ENCODE data around the gene TNNI3K. TPM values are rescaled to one million over a fixed set of nuclear protein-coding genes. Genes with fewer than 3 reads are reported as not detected.

The TNNI3K gene
- total RNA-seq, 1 experiment from 2014 or later, result not detected

GRCh38 chr1:74392840-74393239 lies 157.7 kb downstream of the TNNI3K start:
- DNase-seq (ENCODE audit: low read depth), result no peak

- DNase-seq (ENCODE audit: low read depth), result no peak
Measured at GRCh38 chr1:74395571-74395970, 160.4 kb downstream of the TNNI3K start.

DNA sequence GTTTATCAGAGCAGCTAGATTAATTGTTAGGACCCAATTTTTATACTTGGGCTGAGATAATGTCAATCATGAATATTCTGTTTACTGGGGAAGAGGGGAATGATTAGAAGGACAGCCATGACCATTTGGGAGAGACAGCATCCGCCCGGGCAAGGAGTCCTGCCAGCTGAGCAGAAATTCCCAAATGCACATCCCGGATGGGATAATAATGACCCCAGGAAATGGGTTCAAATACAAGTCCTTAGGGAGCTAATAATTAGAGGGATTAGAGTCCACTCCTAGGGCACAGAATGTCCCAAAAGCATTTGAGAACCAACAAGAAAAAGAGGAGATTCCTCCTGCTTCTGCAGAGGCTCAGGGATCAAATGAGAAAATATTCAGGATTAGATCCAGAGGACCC lies 161.3 kb downstream of the TNNI3K start:
- no peak for DNase-seq (ENCODE audit: low read depth)

DNA sequence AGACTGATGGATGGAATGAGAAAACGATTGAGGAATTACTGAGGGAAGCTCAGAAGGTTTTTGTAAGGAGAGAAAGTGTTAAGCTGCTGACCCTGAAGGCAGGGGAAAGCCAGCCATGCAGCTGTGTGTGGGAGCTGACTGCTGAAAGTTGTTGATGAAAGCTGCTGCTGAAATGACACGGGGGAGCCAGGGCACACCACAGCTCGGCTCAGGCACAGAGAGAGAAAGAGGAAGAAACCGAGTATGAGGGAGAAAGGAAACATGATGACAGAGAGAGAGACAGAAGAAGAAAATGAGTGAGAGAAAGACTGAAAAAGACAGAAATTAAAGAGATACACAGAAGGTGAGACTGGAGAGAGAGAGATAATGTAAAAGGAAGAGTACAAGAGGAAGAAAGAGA lies 161.7 kb downstream of the TNNI3K start:
- DNase-seq (ENCODE audit: low read depth), result no peak

- no peak for DNase-seq (ENCODE audit: low read depth)
Measured at GRCh38 chr1:74399249-74399648, 164.1 kb downstream of the TNNI3K start.

GRCh38 chr1:74402873-74403272 lies 167.7 kb downstream of the TNNI3K start:
- no peak for DNase-seq (ENCODE audit: low read depth)

- DNase-seq (ENCODE audit: low read depth), result no peak
Measured at GRCh38 chr1:74403606-74404005, 168.4 kb downstream of the TNNI3K start.

DNA sequence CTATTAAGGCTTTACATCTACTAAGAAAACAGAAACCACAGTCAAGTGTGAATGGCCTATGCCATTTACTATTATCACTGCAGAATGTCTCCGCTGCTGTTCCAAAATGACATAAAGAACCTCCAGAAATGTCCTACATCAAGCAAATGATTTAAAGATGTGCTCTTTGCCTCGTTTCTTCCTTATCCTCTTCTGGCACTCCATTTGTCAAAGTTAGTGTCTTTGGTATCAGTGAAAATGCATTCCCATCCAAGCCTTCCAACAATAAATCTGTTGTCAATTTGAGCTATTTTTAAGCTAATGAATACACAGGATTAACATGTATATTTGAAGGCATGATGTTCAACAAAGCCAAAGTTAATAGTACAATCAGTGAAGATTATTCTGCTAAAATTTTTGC lies 171.6 kb downstream of the TNNI3K start:
- no peak for DNase-seq (ENCODE audit: low read depth)

DNA sequence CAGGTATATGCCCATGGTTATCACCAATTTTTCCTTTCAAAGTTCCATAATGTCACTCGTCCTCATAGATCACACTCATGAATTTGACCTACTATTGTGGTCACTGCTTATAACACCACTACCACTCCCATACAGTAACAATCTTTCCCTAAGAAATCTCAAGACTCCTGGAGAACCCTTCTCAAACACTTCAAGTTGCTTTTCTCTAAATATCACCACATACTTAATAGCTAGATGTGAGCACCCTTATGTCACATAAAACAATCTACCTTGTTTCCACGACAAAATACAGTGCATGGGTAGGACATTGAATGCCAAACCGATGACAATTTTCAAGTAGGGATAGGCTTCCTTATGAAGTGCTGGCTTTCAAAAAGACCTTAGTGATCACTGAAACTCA lies 172.7 kb downstream of the TNNI3K start:
- DNase-seq (ENCODE audit: low read depth), result no peak

DNA sequence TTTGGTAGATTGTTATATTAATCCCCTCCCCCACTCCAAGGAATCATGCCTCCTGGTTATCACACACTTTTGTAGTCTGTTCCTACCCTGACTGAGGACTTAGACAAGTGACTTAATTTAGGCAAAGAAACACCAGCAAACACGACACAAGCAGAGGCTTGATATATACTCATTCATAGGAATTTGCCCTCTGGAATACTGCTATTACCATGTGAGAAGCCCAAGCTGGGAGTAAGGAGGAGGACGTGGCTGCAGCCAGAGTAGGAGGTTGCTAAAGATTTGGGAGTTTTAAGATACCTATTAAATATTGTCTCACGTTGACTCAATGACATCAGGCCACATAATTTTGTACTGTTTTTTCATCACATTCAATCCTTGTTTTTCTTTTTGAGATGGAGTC lies 177.1 kb downstream of the TNNI3K start:
- no peak for DNase-seq (ENCODE audit: low read depth)

GRCh38 chr1:74415935-74416334 lies 180.7 kb downstream of the TNNI3K start:
- no peak for DNase-seq (ENCODE audit: low read depth)

DNA sequence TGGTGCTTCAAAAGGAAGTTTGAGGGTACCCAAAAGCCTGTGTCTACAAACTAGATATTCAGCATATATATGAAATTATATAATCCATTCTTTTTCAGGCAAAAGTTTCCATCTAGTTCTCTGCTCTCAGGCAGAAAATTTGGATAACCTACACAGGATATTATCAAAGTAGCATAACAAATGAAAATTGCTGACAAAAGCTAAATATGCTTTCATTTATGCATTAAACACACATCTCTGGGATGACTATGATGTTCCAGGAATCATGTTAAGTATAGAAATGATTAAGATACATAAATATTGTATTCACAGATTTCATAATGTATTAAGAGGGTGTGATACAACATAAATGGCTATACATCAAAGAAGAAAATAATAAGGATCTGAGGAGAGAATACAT lies 184.4 kb downstream of the TNNI3K start:
- no peak for DNase-seq (ENCODE audit: low read depth)

DNA sequence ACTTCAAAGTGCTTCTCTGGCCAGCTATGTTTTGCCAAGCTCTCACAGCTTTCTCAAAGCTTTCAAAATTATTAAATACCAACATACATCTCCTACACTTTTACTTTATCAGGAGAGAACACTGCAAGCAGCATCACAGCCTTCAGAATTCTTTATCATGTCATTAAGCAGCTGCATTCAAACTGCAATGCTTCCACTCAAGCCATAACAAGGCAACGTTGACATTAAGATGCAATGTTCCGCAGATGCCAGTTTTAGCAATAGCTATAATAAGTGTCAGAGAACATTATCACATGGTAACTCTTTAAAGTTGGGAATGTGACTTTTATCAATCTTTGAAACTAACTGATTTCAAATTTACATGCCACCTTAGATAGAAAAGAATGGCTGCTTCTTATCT lies 185.3 kb downstream of the TNNI3K start:
- DNase-seq (ENCODE audit: low read depth), result no peak

DNA sequence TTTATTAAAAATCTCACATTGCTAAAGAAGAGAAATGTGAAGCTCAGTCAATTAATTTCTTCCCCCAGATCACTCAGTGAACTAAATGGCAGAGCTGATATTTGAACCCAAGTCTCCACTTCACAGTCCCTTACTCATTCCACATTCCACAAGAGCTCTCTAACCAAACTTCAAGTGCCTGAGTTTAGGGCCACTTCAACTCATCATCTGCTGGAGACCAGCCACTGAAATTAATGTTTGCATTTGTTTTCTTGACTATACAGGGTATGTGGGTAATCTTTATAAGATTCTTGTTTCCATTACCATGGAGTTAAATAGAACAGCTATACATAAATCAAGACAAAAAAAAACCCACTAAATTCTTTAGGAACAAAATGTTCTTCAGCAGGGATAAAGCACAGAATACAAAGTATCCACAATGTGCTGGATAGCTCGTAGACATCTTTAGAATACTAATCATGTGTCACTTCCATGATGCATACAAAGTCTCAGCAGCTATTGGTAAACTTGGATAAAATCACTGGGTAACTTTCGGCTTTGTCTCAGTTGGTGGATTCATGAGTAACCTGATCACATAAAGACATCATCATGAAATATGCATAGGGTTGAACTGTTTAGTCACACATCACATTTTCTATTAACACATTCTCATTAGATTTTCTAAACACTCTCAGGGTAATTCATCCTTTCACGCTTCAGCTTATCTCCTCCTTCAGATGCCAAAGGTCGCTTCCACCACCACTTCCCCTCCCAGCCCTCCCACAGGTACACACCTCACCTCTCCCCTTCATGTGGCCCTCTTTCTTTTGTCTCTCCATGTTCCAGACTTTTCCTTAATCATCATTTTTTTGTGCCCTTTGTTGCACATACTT lies 187.5 kb downstream of the TNNI3K start:
- DNase-seq (ENCODE audit: low read depth), result no peak

- no peak for DNase-seq (ENCODE audit: low read depth)
Measured at GRCh38 chr1:74423471-74423870, 188.3 kb downstream of the TNNI3K start.

- DNase-seq (ENCODE audit: low read depth), result no peak
Measured at GRCh38 chr1:74425676-74426075, 190.5 kb downstream of the TNNI3K start.

DNA sequence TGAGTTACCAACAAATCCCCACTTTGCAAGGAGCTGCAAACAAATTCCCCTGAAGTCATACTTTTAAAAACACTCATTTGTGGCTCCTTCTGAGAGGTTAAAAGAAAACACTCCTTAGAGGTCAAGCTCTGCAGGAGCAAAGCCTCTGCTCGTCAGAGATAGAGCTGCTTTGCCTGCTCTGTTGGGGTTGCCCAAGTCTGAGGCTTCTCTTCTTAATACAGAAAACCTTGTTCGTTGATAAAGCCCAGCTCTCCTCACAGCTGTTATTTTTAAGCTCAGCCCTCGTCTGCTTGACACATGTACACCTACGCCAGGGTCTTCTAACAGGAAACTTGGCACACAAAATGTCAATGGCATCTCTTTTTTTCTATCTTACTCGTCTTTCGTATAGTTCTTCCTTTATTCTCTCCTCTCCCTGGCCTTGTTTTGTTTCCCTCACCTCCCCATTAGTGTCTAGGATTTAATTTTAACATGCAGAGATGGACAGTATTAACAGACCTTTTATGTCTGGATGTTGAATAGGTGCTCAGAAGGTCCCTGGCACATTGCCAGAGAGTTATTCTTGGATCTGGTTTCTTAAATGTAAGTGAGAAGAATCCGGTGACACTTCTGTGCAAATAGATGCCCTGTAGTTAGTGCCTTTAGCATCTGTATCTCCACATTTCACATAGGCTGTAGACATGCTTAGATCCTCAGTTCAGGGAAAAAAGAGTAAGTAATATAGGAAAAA lies 191.2 kb downstream of the TNNI3K start:
- no peak for DNase-seq (ENCODE audit: low read depth)

GRCh38 chr1:74427681-74428080 lies 192.5 kb downstream of the TNNI3K start:
- DNase-seq (ENCODE audit: low read depth), result no peak

DNA sequence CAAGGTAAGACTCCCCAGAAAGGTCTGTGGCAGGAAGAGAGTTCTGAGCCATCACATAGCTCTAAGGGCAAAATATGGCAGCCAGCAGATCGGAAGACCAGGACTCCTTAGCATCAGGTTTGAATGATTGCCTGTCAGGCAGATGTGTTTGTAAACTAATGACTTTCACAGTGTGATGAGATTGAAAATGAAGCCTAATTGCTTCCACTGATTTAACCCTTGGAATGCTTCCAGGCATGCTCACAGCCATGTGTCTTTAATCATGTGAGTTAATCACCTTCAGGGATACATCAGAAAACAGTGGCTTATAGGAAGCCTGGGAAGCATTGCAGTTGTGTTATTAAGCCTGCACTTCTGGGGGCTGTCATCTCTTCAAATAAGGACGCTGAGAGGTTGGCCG lies 194.4 kb downstream of the TNNI3K start:
- no peak for DNase-seq (ENCODE audit: low read depth)

- DNase-seq (ENCODE audit: low read depth), result no peak
Measured at GRCh38 chr1:74430342-74430934, 195.3 kb downstream of the TNNI3K start.

GRCh38 chr1:74431531-74431930 lies 196.3 kb downstream of the TNNI3K start:
- DNase-seq (ENCODE audit: low read depth), result no peak

DNA sequence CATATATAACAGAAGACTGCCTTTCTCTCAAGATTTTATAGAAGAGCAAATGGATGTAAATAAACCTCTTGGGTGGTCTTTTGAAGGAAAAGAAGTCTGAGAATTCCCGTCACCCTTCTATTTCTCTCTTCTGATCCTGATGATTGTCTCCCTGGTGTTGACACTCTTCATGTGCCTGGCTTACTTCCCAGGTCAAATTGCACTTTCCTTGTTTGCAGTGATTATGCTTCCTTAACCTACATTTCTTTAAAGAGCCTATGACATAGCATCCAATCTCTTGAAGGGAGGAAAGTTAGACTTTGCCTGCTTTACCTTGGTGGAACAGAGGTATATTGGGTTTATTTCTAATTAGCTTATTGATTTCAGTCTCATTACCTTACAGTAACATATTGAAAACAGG lies 197.1 kb downstream of the TNNI3K start:
- DNase-seq (ENCODE audit: low read depth), result no peak

GRCh38 chr1:74434321-74434720 lies 199.1 kb downstream of the TNNI3K start:
- DNase-seq (ENCODE audit: low read depth), result no peak

All from Daoy (cell line).